HepG2 (cell line): ENCODE results near the gene ANKHD1. TPM values are rescaled to one million over a fixed set of nuclear protein-coding genes. Genes with fewer than 3 reads are reported as not detected.

ENCODE experiments used
- ATAC-seq: fragments of 200-7000 bp; cut with Tn5 transposase; 3 replicates; pipeline ENCODE4 v1.9.1; 2020; ENCODE audit warnings: mild to moderate bottlenecking, moderate library complexity
- BruUV-seq: library from RNA; stranded (reverse); fragments of 400-500 nt; replicated peaks from 2 replicates; lab custom pipeline; 2021; lab: Mats Ljungman, UMichigan
- CTCF ChIA-PET: fragments of 300-600 bp; formaldehyde crosslinking; extraction: SDS; loops from one replicate; lab custom pipeline; 2021; ENCODE audit warnings: low total read pairs, inconsistent platforms, low intra/inter-chr PET ratio; lab: Yijun Ruan, JAX
- POLR2A ChIA-PET: fragments of 350-600 bp; sonication (Branson Sonifier 250); formaldehyde crosslinking; loops from one replicate; lab custom pipeline; 2020; ENCODE audit warnings: antibody characterized with exemption, inconsistent platforms; lab: Yijun Ruan, JAX
- DNase-seq: peaks from one replicate; pipeline ENCODE4 v3.0.0-alpha.2; 2015; ENCODE audit warnings: low spot score
- FAIRE-seq: peaks from 3 replicates; lab custom pipeline; 2011; peaks lifted over from hg19 to GRCh38; lab: Jason Lieb, UNC
- H2AFZ ChIP-seq: one replicate; pipeline ENCODE4 v1.6.1; 2011; ENCODE audit warnings: low read length, inconsistent platforms
- H3K27ac ChIP-seq: fragments of 300-600 bp; 3 replicates; pipeline ENCODE4 v1.8.0; 2011; ENCODE audit warnings: mixed run types, mild to moderate bottlenecking, mixed read lengths, low read length, inconsistent platforms; ENCODE audit not compliant: insufficient read depth; ENCODE audit errors: extremely low read length
- H3K27me3 ChIP-seq, 2 experiments: fragments of 200-600 bp in 1 of 2; 2 replicates in 1 of 2; 3 replicates in 1 of 2; pipeline versions ENCODE4 v1.6.0 to v1.8.0; 2011; ENCODE audit warnings: low read length in 2 of 2, mild to moderate bottlenecking in 2 of 2, moderate library complexity in 2 of 2, inconsistent platforms in 1 of 2; ENCODE audit not compliant: insufficient read depth in 2 of 2, control insufficient read depth in 1 of 2
- H3K36me3 ChIP-seq, 2 experiments: fragments of 200-600 bp in 1 of 2; replicated peaks in 1 of 2; 2 replicates in 1 of 2; 3 replicates in 1 of 2; pipeline versions ENCODE4 v1.5.1 to v1.8.0; 2011; ENCODE audit warnings: low read length in 2 of 2, inconsistent platforms in 1 of 2; ENCODE audit not compliant: insufficient read depth in 2 of 2, control insufficient read depth in 1 of 2
- H3K4me1 ChIP-seq: 2 replicates; pipeline ENCODE4 v1.5.1; 2012; ENCODE audit warnings: low read length, inconsistent platforms; ENCODE audit not compliant: insufficient read depth
- H3K4me2 ChIP-seq: 2 replicates; pipeline ENCODE4 v1.6.0; 2011; ENCODE audit warnings: low read depth, low read length, inconsistent platforms
- H3K4me3 ChIP-seq, 3 experiments: fragments of 200-600 bp in 1 of 3; sonication (generic), shearing (Covaris generic) in 1 of 3; replicated peaks in 1 of 3; 2 replicates each; pipeline ENCODE4 v1.5.1; 2011 to 2016; ENCODE audit warnings: low read length in 3 of 3, inconsistent platforms in 2 of 3, low read depth in 2 of 3, mild to moderate bottlenecking in 2 of 3, control low read depth in 1 of 3, mixed read lengths in 1 of 3; ENCODE audit not compliant: insufficient read depth in 1 of 3
- H3K79me2 ChIP-seq: one replicate; pipeline ENCODE4 v1.6.1; 2011; ENCODE audit warnings: low read length, inconsistent platforms; ENCODE audit not compliant: insufficient read depth
- H3K9ac ChIP-seq: 2 replicates; pipeline ENCODE4 v1.6.0; 2011; ENCODE audit warnings: mild to moderate bottlenecking, low read depth, low read length, inconsistent platforms; ENCODE audit not compliant: insufficient read depth
- H3K9me3 ChIP-seq: 2 replicates; pipeline ENCODE4 v1.5.1; 2012; ENCODE audit warnings: mild to moderate bottlenecking, low read length
- H4K20me1 ChIP-seq: 2 replicates; pipeline ENCODE4 v1.6.0; 2011; ENCODE audit warnings: inconsistent platforms, mild to moderate bottlenecking, low read length, moderate library complexity; ENCODE audit not compliant: insufficient read depth
- ATM ChIP-seq: fragments of 450-650 bp; IDR thresholded peaks from 2 replicates; pipeline ENCODE4 v1.7.1; 2017; ENCODE audit warnings: mild to moderate bottlenecking, borderline replicate concordance
- CBX5 ChIP-seq: sonication (generic); formaldehyde crosslinking; IDR thresholded peaks from 2 replicates; pipeline ENCODE4 v1.4.0; 2020; ENCODE audit warnings: missing genetic modification reagents, borderline replicate concordance
- CREB3 ChIP-seq: sonication (generic); formaldehyde crosslinking; IDR thresholded peaks from 2 replicates; pipeline ENCODE4 v1.5.0; 2020; ENCODE audit warnings: missing genetic modification reagents
- IRF1 ChIP-seq: sonication (generic); formaldehyde crosslinking; IDR thresholded peaks from 2 replicates; pipeline ENCODE4 v1.4.0; 2020; ENCODE audit warnings: low read depth, mild to moderate bottlenecking, missing genetic modification reagents
- KLF13 ChIP-seq: sonication (generic); formaldehyde crosslinking; IDR thresholded peaks from 2 replicates; pipeline ENCODE4 v1.4.0; 2020; ENCODE audit warnings: mild to moderate bottlenecking, missing genetic modification reagents
- PTBP1 ChIP-seq: fragments of 200-400 bp; formaldehyde crosslinking; IDR thresholded peaks from 2 replicates; pipeline ENCODE4 v1.6.1; 2018; ENCODE audit warnings: low read length, low read depth; ENCODE audit not compliant: poor library complexity, severe bottlenecking
- RNF219 ChIP-seq: sonication (generic); formaldehyde crosslinking; IDR thresholded peaks from 2 replicates; pipeline ENCODE4 v1.5.0; 2020; ENCODE audit warnings: mild to moderate bottlenecking, missing genetic modification reagents
- STAG1 ChIP-seq: sonication (generic); formaldehyde crosslinking; IDR thresholded peaks from 2 replicates; pipeline ENCODE4 v1.4.0; 2020; ENCODE audit warnings: missing genetic modification reagents
- ZNF276 ChIP-seq: sonication (generic); formaldehyde crosslinking; IDR thresholded peaks from 2 replicates; pipeline ENCODE4 v1.4.0; 2020; ENCODE audit warnings: mild to moderate bottlenecking, low read depth, missing genetic modification reagents
- ZSCAN9 ChIP-seq: IDR thresholded peaks from 2 replicates; pipeline ENCODE4 v1.6.1; 2016; ENCODE audit warnings: borderline replicate concordance
- WGBS: methylation state at CpG from one replicate; pipeline ENCODE4 v1.1.6; 2017; ENCODE audit warnings: low lambda C conversion rate; 5-methylcytosine and 5-hydroxymethylcytosine counted together
- in situ Hi-C: cut with HindIII; loops from 2 replicates; pipeline ENCODE4 v1.10.0; 2017; ENCODE audit warnings: low pct_unique_long_range_greater_than_20kb; ENCODE audit not compliant: extremely low pct_ligation_motif_present
- intact Hi-C: fragments of 100-400 bp; cut with micrococcal nuclease; formaldehyde crosslinking; loops from one replicate; pipeline ENCODE4 v1.10.0; 2022; ENCODE audit not compliant: unreplicated experiment
- polyA plus RNA-seq, 8 experiments: library from polyadenylated mRNA; depleted of rRNA in 3 of 8; stranded (reverse) in 7 of 8; unstranded in 1 of 8; fragments of >200 nt; fragmentation: Illumina TruSeq in 4 of 8; extraction: Trizol in 4 of 8; gene quantifications; 2 replicates each; pipeline versions ENCODE4 v1.2.1 to v1.2.3, GENCODE V29; 2011 to 2016; ENCODE audit warnings: low read depth in 4 of 8, missing spikeins in 1 of 8, mixed read lengths in 1 of 8; ENCODE audit not compliant: insufficient read depth in 1 of 8
- total RNA-seq, 5 experiments: library from RNA; depleted of rRNA; stranded (reverse); fragments of >200 nt; fragmentation: Illumina TruSeq; extraction: Trizol; gene quantifications; 2 replicates each; pipeline ENCODE4 v1.2.3, GENCODE V29; 2016; ENCODE audit warnings: low read depth in 1 of 5

Gene ANKHD1
- total and polyA plus RNA-seq, 2 of the 13 experiments (the other 11 are each of a cell fraction or from before 2014, with no cell fraction given) = 69.9 to 82.0 TPM

GRCh38 chr5:140548791-140549190 lies 147.2 kb downstream of the ANKHD1 start:
- H3K79me2 ChIP-seq = peaks cover 7% of the 10 kb centered on the region
- POLR2A ChIA-PET = interaction anchor here (1.6 to 4.5 kb wide), 4 partner anchors 9 to 170 kb away, joined by 6 to 70 read pairs (median 30); partner anchors contain the start of genes IK, NDUFA2, SRA1 and TMCO6
- peaks cover 12 to 48% of the 10 kb centered on the region in 2 experiments for H3K36me3 ChIP-seq
- CTCF ChIA-PET = no interaction called here
- ATAC-seq (no peak), DNase-seq (no peak), FAIRE-seq (no peak)
- no peaks in the 10 kb centered on the region for H3K9me3 ChIP-seq
- BruUV-seq = no TSS peak
- intact Hi-C loops (loop anchor here (5.0 kb wide), 1 partner anchor 179 kb away; no protein-coding TSS in a partner anchor), in situ Hi-C loops (no loop called here)
- peaks cover 28% of the 10 kb centered on the region for H3K4me1 ChIP-seq
- H2AFZ ChIP-seq = no peak overlapping the region
- H3K4me2 ChIP-seq = no peak overlapping the region
- no peak for TF ChIP-seq STAG1
- no peak for TF ChIP-seq ZSCAN9 (CRISPR knock-in tag)
- TF ChIP-seq CREB3 = no peak
- no peak for TF ChIP-seq KLF13 (CRISPR knock-in tag)
- no peak for TF ChIP-seq IRF1
- TF ChIP-seq ATM = no peak
- TF ChIP-seq RNF219 = no peak
- TF ChIP-seq CBX5 (CRISPR knock-in tag) = no peak
- no peak for TF ChIP-seq ZNF276 (CRISPR knock-in tag)
- TF ChIP-seq PTBP1 = no peak
- H3K27ac ChIP-seq = no peak overlapping the region
- H4K20me1 ChIP-seq = no peaks in the 10 kb centered on the region; the same call in none of the 2 replicates
- no peaks in the 10 kb centered on the region for H3K27me3 ChIP-seq
- no peak overlapping the region for H3K4me3 ChIP-seq
- no peak overlapping the region for H3K9ac ChIP-seq
- WGBS = 95% methylated on average over 7 of the region's 7 CpGs
